ENCODE measurements around the gene UNK. TPM values are rescaled to one million over a fixed set of nuclear protein-coding genes. Genes with fewer than 3 reads are reported as not detected.

UNK gene
- total and polyA plus RNA-seq, 2 of the 13 experiments (the other 11 are each of a cell fraction or from before 2014, with no cell fraction given), result 31.6 to 33.0 TPM

DNA sequence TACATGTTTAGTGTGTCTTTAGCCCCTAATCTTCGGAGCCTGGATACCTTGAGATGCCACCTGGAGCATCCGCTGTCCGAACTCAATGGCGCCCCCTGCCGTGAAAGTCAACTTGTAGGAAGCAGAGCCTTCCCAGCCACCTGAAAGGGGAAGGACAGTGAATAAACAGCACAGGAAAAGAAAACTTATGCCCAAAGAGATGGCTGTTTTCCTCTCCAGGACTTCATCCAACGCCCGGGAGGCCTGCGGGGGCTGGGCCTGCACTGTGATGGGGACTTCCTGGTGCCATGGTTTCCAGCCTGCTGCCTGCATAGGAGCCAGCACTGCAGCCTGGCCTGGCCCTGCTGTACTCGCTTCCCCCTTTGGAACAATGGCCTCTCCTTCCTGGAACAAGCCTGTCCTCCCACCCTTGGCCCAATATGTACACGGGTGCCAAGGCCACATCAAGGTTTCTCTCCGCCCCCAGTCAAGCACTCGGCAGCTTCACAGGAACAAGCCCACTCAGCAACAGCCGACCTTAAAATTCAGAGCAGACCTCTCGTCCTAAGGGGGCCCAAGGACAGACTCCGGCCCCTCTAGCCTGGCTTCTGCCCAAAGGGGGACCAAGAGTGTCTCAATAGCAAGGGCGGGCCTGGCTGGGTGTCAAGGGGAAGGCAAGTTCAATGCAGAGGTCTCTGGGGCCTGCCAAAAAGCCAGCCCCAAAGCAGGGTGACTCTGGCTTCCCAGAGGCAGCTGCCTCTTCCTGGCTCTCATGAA lies 64.1 kb downstream of the UNK start (continued):
- TF ChIP-seq, protein P1, sequence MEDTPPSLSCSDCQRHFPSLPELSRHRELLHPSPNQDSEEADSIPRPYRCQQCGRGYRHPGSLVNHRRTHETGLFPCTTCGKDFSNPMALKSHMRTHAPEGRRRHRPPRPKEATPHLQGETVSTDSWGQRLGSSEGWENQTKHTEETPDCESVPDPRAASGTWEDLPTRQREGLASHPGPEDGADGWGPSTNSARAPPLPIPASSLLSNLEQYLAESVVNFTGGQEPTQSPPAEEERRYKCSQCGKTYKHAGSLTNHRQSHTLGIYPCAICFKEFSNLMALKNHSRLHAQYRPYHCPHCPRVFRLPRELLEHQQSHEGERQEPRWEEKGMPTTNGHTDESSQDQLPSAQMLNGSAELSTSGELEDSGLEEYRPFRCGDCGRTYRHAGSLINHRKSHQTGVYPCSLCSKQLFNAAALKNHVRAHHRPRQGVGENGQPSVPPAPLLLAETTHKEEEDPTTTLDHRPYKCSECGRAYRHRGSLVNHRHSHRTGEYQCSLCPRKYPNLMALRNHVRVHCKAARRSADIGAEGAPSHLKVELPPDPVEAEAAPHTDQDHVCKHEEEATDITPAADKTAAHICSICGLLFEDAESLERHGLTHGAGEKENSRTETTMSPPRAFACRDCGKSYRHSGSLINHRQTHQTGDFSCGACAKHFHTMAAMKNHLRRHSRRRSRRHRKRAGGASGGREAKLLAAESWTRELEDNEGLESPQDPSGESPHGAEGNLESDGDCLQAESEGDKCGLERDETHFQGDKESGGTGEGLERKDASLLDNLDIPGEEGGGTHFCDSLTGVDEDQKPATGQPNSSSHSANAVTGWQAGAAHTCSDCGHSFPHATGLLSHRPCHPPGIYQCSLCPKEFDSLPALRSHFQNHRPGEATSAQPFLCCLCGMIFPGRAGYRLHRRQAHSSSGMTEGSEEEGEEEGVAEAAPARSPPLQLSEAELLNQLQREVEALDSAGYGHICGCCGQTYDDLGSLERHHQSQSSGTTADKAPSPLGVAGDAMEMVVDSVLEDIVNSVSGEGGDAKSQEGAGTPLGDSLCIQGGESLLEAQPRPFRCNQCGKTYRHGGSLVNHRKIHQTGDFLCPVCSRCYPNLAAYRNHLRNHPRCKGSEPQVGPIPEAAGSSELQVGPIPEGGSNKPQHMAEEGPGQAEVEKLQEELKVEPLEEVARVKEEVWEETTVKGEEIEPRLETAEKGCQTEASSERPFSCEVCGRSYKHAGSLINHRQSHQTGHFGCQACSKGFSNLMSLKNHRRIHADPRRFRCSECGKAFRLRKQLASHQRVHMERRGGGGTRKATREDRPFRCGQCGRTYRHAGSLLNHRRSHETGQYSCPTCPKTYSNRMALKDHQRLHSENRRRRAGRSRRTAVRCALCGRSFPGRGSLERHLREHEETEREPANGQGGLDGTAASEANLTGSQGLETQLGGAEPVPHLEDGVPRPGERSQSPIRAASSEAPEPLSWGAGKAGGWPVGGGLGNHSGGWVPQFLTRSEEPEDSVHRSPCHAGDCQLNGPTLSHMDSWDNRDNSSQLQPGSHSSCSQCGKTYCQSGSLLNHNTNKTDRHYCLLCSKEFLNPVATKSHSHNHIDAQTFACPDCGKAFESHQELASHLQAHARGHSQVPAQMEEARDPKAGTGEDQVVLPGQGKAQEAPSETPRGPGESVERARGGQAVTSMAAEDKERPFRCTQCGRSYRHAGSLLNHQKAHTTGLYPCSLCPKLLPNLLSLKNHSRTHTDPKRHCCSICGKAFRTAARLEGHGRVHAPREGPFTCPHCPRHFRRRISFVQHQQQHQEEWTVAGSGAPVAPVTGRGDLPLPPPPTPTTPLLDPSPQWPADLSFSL (CRISPR knock-in tag; IDR thresholded peaks at IDR 0.05), result no peak
- no peak for TF ChIP-seq PHB2 (IDR thresholded peaks at IDR 0.05; ENCODE audit: partially characterized antibody)
- peak; percentile 62 for TF ChIP-seq AHDC1 (CRISPR knock-in tag; IDR thresholded peaks at IDR 0.05; ENCODE audit: borderline replicate concordance)
- peak; percentile 32; the same call in 1 of the 2 replicates for TF ChIP-seq RCOR2 (CRISPR knock-in tag; IDR thresholded peaks at IDR 0.05)
- no peak for TF ChIP-seq RNF219 (CRISPR knock-in tag; IDR thresholded peaks at IDR 0.05)
- TF ChIP-seq ADNP (CRISPR knock-in tag; IDR thresholded peaks at IDR 0.05), result no peak
- 0 out of 2 replicates have a peak, but pooled peaks have one; percentile 37 for TF ChIP-seq ZC3H13 (CRISPR knock-in tag; IDR thresholded peaks at IDR 0.05)
- no peak for TF ChIP-seq ELF4 (CRISPR knock-in tag; IDR thresholded peaks at IDR 0.05; ENCODE audit: borderline replicate concordance)
- no peak for TF ChIP-seq GPBP1L1 (CRISPR knock-in tag; IDR thresholded peaks at IDR 0.05)
- TF ChIP-seq SPEN (CRISPR knock-in tag; IDR thresholded peaks at IDR 0.05; ENCODE audit: low read depth), result no peak
- TF ChIP-seq RBM22 (optimal IDR thresholded peaks at IDR 0.05; ENCODE audit: low read length), result no peak
- TF ChIP-seq TGIF2 (CRISPR knock-in tag; IDR thresholded peaks at IDR 0.05), result no peak
- no peak for TF ChIP-seq ZNF678 (CRISPR knock-in tag; IDR thresholded peaks at IDR 0.05)

Measured in HepG2 (cell line).